ENCODE data around the gene LBH.

DNA sequence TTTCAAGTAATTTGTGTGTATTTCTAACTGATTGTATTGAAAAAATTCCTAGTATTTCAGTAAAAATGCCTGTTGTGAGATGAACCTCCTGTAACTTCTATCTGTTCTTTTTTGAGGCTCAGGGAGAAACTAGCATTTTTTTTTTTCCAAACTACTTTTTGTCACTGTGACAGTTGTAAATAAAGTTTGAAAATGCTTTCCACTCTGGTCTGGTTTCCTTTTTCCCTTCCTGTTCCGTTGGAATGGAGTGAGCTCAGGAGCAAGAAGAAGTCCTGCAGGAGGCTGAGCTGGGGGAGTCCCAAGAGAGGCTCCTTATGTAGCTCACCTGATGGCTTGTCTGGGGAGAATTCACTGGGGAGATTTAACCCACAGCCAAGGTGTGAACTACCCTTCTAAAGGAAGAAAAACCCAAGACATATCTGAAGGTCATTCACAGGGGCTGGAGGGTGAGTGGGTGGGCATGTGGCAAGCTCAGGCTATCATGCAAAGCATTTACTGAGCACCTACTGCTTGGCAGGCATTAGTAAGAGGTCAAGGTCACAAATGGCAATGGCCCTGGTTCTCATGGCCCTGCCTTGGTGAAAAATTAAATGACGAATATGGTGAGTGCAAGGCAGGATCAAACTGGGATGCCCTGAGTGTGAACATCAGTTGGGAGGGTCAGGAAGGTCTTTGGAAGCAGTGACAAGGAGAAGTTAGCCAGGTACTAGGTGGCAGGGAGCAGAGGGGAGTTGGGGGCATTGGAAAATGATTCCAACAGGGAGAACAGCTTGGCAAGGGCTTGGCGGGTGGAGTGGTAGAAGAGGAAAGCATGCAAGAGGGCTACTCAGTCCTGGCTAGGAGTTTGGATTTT is 28.7 kb downstream of the LBH start:
- TF ChIP-seq, protein P1, sequence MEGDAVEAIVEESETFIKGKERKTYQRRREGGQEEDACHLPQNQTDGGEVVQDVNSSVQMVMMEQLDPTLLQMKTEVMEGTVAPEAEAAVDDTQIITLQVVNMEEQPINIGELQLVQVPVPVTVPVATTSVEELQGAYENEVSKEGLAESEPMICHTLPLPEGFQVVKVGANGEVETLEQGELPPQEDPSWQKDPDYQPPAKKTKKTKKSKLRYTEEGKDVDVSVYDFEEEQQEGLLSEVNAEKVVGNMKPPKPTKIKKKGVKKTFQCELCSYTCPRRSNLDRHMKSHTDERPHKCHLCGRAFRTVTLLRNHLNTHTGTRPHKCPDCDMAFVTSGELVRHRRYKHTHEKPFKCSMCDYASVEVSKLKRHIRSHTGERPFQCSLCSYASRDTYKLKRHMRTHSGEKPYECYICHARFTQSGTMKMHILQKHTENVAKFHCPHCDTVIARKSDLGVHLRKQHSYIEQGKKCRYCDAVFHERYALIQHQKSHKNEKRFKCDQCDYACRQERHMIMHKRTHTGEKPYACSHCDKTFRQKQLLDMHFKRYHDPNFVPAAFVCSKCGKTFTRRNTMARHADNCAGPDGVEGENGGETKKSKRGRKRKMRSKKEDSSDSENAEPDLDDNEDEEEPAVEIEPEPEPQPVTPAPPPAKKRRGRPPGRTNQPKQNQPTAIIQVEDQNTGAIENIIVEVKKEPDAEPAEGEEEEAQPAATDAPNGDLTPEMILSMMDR (IDR thresholded peaks at IDR 0.05; ENCODE audit: insufficient read depth, low read depth, low read length) = no peak
- TF ChIP-seq EZH2 (IDR thresholded peaks at IDR 0.05; ENCODE audit: insufficient read depth, low read length) = no peak
